ENCODE data around the gene WNT9A. TPM values are rescaled to one million over a fixed set of nuclear protein-coding genes. Genes with fewer than 3 reads are reported as not detected.

WNT9A gene
- polyA plus RNA-seq, 1 donor from 2014 or later = 0.57 TPM

DNA sequence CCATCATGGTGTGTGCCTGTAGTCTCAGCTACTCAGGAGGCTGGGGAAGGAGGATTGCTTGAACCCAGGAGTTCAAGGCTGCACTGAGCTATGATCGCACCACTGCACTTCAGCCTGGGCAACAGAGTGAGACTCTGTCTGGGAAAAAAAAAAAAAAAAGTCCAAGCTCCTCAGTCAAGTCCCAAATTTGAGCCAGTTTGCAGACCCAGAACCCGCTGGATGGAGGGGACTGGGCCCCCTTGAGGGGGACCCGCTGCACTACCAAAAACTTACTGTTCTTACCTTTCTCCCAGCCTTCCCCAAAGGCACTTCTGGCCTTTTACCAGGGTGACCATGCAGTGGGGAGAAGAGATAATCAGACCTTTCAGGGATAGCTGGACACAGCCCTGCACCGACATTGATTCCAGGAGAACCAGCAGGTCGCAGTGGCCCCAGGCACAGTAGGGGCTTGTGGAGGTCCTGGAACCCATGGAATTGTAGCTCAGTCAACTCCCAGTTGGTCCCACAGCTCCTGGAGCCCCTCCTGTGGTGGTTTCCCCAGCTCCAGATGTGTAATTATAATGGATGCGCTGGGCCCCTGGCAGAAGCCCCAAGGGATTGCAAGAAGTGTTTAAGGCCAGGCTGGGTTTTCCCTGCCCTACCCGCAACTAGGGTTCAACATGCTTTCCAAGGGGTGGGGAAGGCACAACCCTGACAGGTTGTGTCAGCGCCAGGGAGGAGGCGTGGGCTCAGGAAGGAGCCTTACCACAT lies 4.1 kb upstream of the WNT9A start:
- TF ChIP-seq EZH2 (IDR thresholded peaks at IDR 0.05; ENCODE audit: borderline replicate concordance, insufficient read depth, low read length, poor library complexity, severe bottlenecking) = no peak
- H2AFZ ChIP-seq (ENCODE audit: low read depth, low read length) = no peak overlapping the region
- no peak overlapping the region for H3K4me3 ChIP-seq (ENCODE audit: low read length)

DNA sequence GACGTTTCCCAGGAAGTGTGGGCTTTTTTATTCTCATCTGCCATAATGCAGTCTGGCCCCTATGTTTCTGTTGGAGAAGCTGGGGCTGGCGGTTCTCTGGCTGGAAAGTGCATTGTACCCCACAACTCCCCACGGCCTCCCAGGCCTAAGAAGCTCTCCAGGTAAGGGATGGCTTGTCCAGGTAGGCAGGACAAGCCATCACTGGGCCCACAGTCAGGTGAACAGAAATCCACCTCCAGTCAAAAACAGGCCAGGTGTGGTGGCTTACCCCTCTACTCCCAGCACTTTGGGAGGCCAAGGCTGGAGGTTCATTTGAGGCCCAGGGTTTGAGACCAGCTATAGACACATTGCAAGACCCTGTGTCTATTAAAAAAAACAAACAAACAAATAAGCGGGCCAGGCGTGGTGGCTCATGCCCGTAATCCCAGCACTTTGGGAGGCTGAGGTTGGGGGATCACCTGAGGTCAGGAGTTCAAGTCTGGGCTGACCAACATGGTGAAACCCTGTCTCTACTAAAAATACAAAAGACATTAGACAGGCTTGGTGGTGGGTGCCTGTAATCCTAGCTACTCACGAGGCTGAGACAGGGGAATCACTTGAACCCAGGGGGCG lies 3.1 kb upstream of the WNT9A start:
- no peak for TF ChIP-seq TAF1 (IDR thresholded peaks at IDR 0.05; ENCODE audit: low read depth)
- TF ChIP-seq EZH2 (IDR thresholded peaks at IDR 0.05; ENCODE audit: borderline replicate concordance, insufficient read depth, low read length, poor library complexity, severe bottlenecking) = no peak
- TF ChIP-seq CTCF (IDR thresholded peaks at IDR 0.05; ENCODE audit: poor library complexity, severe bottlenecking) = no peak
- TF ChIP-seq EP300 (conservative IDR thresholded peaks at IDR 0.05; ENCODE audit: poor library complexity, severe bottlenecking) = no peak
- TF ChIP-seq RAD21 (conservative IDR thresholded peaks at IDR 0.05) = no peak
- no peak for TF ChIP-seq POLR2AphosphoS5 (IDR thresholded peaks at IDR 0.05)
- Histone ChIP-seq H3K4me3 (ENCODE audit: low read length) (no peak overlapping the region), H4K20me1 (ENCODE audit: insufficient read depth) (no peaks in the 10 kb centered on the region), H3K9me2 (ENCODE audit: insufficient read depth, low read length) (no peaks in the 10 kb centered on the region), H3F3A (ENCODE audit: insufficient read depth, low read length, poor library complexity, severe bottlenecking) (no peaks in the 10 kb centered on the region), H3K9ac (ENCODE audit: low read length) (no peak overlapping the region), H2AFZ (ENCODE audit: low read depth, low read length) (no peak overlapping the region), H3K4me2 (ENCODE audit: low read length) (no peak overlapping the region), H3K27me3 (ENCODE audit: insufficient read depth, low read depth, low read length) (peaks cover 22% of the 10 kb centered on the region), H3K27ac (ENCODE audit: low read length) (no peak overlapping the region), H3K79me2 (replicated peaks; ENCODE audit: insufficient read depth, low read length) (no peaks in the 10 kb centered on the region), H3K9me3 (ENCODE audit: low read length) (peaks cover 6% of the 10 kb centered on the region), H3K36me3 (ENCODE audit: insufficient read depth, low read length) (no peaks in the 10 kb centered on the region)

More for the DNA sequence above, 4.1 kb upstream of the WNT9A start:
- Histone ChIP-seq H3K79me2 (replicated peaks; ENCODE audit: insufficient read depth, low read length) (no peaks in the 10 kb centered on the region), H3K27ac (ENCODE audit: low read length) (no peak overlapping the region), H3K9ac (ENCODE audit: low read length) (no peak overlapping the region), H3K4me2 (ENCODE audit: low read length) (no peak overlapping the region), H3K36me3 (ENCODE audit: insufficient read depth, low read length) (no peaks in the 10 kb centered on the region), H3F3A (ENCODE audit: insufficient read depth, low read length, poor library complexity, severe bottlenecking) (no peaks in the 10 kb centered on the region), H3K27me3 (ENCODE audit: insufficient read depth, low read depth, low read length) (peaks cover 16% of the 10 kb centered on the region), H3K9me3 (ENCODE audit: low read length) (peaks cover 6% of the 10 kb centered on the region), H3K9me2 (ENCODE audit: insufficient read depth, low read length) (no peaks in the 10 kb centered on the region), H4K20me1 (ENCODE audit: insufficient read depth) (no peaks in the 10 kb centered on the region)

DNA sequence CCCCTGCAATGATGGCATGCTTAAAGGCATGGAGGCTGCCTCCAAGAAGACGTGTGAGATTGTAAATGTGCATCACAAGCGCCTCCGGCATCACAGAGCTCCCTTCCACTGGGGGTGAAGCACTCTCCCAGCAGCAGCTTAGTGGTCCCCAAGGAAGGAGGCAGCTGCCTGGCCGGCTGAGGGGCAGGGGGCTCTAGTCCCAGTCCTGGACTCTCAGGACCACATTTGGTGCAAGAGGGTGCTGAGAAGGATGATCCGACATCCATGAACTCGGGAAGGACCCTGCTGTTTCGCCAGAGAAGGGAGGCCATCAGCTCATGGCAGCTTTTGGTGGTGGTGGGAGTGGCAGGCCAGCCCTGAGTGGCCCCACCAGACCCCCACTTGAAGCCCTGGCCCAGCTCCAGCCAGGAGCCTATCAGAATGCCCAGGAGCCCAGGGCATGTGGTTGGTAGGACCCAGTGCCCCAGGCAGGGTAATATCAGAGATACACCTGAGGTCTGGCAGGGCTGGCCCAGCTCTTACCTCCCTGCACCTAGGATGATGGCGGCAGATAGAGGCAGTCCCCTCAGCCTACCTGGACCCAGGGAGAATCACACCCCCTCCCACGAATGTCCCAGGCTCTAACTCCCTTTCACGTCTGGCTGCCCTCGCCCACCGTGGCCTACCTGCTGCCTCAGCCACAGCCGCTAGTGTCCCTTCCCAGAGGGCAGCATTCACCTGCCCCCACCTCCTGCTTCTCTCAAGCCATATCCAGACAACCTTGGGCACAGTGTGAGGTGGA lies 2.4 kb upstream of the WNT9A start:
- no peaks in the 10 kb centered on the region for H3K79me2 ChIP-seq (replicated peaks; ENCODE audit: insufficient read depth, low read length)
- no peak overlapping the region for H3K27ac ChIP-seq (ENCODE audit: low read length)
- no peak overlapping the region for H3K4me2 ChIP-seq (ENCODE audit: low read length)
- no peak overlapping the region for H3K4me3 ChIP-seq (ENCODE audit: low read length)
- H3K9me3 ChIP-seq (ENCODE audit: low read length) = peaks cover 6% of the 10 kb centered on the region
- no peaks in the 10 kb centered on the region for H4K20me1 ChIP-seq (ENCODE audit: insufficient read depth)
- H3K36me3 ChIP-seq (ENCODE audit: insufficient read depth, low read length) = no peaks in the 10 kb centered on the region
- H3K9me2 ChIP-seq (ENCODE audit: insufficient read depth, low read length) = no peaks in the 10 kb centered on the region
- TF ChIP-seq SMC3 (conservative IDR thresholded peaks at IDR 0.05; ENCODE audit: poor library complexity) (no peak), POLR2AphosphoS5 (IDR thresholded peaks at IDR 0.05) (no peak), CTCF (IDR thresholded peaks at IDR 0.05; ENCODE audit: poor library complexity, severe bottlenecking) (no peak)
- no peaks in the 10 kb centered on the region for H3F3A ChIP-seq (ENCODE audit: insufficient read depth, low read length, poor library complexity, severe bottlenecking)
- no peak overlapping the region for H2AFZ ChIP-seq (ENCODE audit: low read depth, low read length)
- no peak overlapping the region for H3K9ac ChIP-seq (ENCODE audit: low read length)
- H3K27me3 ChIP-seq (ENCODE audit: insufficient read depth, low read depth, low read length) = peaks cover 22% of the 10 kb centered on the region

Measured in neural cell (in vitro differentiated cells).